GM03348 (cell line): ENCODE results near the gene CACNA2D3.
"Not testable (repeated sequence)": the region's sequence is repeated elsewhere in the genome, so short reads cannot be mapped to it uniquely, and the experiment has no call there.

ENCODE experiments used
- DNase-seq: peaks from one replicate; pipeline ENCODE4 v3.0.0; 2012; ENCODE audit warnings: low spot score

Gene CACNA2D3

DNA sequence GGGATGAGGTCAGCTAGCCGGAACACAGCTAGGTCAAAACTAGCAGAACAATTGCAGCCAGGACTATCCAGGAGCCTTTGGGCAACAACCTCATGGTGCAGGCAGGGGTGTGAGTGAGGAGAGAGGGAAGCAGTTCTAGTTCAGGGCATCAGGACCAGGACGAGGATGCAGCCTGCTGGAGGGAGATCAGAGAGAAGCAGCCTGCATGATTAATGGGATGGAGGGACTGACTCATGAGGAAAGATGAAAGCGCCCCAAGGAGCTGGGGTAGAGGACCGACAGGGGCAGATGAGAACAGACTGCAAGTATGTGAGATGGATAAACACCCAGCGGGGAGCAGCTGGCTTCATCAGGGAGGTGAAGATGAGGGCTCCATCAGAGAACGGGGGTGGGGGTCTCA, 843.4 kb downstream of the CACNA2D3 start:
- DNase-seq = peak; percentile 57

GRCh38 chr3:54966979-54967378, 844.6 kb downstream of the CACNA2D3 start:
- DNase-seq = no peak

- DNase-seq = peak; percentile 30
Observed at GRCh38 chr3:54967731-54968161, 845.4 kb downstream of the CACNA2D3 start.

DNA sequence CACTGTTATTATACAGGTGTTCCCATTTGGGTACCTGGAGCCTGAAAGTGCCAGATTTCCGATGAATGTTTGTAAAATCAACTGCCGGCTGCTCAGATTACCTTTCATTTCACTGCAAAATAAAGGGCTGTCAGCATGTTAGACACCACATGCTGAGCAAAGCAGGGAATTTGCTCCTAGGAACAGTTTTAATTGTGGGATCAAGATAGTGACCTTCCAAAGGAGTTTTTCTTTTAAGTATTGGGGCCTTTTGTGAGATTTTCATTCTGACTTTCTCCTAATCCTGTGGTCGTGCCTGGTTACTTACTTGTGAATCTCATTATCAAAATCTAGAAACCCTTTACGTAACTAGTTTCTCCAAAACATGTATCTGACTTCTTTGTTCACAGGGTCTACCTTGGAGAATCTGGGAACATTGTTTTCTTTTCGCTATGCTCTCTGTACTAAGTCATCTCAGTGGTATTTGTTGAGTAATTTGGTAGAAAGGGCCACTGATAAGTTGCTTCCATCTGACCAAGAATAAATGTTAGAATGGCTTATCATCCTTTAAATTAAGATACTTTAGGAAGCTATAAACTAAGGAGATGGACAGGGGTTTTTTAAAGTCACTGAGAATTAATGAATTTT, 846.3 kb downstream of the CACNA2D3 start:
- DNase-seq = peak; percentile 34

DNA sequence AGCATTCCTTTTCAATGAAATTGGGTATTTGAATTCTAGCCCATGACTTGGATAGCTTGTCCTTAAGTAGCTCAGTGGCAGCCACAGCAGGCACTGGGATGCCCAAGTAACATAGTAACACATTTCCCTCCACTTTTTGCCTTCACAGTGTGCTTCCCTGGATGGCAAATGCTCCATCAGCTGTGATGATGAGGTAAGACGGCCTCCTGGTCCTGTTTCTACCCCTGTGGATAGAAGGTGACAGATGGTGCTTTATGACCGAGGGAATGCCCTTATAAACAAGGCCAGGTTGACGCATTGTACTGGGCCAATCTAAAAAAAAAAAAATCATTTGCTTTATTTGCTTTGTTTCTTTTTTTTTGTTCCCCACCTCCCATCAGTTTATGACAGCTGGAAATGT, 847.3 kb downstream of the CACNA2D3 start:
- DNase-seq = no peak

- DNase-seq = peak; percentile 57
Observed at GRCh38 chr3:54970895-54971294, 848.5 kb downstream of the CACNA2D3 start.

- DNase-seq = no peak
Observed at GRCh38 chr3:54977439-54977838, 855.1 kb downstream of the CACNA2D3 start.

GRCh38 chr3:54977946-54978345, 855.6 kb downstream of the CACNA2D3 start:
- not testable (repeated sequence) for DNase-seq

DNA sequence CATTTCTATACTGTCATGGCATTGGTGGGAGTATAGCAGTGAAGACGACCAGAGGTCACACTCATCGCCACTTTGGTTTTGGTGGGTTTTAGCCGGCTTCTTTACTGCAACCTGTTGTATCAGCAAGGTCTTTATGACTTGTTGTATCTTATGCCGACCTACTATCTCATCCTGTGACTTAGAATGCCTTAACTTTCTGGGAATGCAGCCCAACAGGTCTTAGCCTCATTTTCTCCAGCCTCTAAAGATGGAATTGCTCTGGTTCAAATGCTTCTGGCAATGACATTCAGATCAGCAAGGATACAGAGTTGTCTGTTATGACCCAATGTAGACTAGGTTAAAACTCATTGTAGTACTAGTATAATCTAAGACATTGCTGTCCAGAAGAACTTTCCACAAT, 860.5 kb downstream of the CACNA2D3 start:
- no peak for DNase-seq

DNA sequence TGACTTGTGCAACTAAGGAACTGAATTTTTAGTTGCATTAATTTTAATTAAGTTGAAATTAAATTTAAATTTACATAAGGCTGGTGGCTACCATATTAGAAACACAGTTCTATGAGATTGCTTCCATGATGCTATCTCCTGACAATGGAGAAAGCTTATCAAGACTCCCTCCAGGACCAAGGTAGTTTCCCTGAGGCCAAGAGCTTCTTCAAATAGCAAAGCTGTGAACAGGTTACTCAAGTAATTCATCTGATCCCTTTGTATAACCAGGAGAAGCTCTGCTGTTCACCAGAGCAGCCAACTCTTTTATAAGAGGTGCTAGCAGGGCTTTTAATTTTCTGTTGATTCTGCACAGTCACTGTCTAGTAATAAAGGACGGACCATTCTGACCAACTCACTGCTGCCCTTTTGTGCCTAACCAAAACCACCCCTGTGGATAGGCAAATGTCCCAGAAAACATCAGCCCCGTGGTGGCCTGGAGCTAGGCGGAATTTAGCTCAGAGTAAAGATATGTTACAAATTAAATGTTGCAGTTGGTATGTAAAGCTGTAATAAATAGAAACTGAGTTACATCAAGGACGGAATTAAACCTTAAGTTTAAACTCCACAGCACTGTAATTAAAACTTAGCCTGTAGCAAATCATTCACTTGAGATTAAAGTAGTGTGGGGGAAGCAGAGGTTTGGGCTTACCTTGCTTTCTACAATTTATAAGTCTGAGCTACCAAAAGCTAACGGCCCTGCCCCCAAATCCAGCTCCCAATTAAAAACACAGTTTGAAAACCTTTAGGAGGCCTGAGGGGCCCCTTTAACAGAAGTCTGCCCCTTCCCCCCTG, 861.1 kb downstream of the CACNA2D3 start:
- DNase-seq = no peak

DNA sequence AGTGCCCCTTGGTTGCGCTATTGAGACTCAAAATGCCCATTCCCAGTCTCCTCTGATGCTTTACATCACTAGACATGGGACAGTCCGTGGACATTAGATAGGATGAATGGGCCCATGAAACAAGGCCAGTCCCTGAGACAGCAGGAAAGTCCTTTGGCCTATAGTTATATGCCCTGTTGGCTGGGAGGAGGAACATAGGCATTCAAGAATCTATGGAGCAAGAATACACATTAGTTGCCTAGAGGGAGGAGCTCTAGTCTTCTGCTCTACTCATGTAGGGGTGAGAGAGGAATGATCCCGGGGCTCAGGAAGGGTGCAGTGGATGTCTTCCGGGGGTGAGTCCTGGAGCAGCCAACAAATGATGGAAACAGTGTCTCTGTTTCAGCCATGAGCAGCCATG, 863.5 kb downstream of the CACNA2D3 start:
- DNase-seq = no peak

DNA sequence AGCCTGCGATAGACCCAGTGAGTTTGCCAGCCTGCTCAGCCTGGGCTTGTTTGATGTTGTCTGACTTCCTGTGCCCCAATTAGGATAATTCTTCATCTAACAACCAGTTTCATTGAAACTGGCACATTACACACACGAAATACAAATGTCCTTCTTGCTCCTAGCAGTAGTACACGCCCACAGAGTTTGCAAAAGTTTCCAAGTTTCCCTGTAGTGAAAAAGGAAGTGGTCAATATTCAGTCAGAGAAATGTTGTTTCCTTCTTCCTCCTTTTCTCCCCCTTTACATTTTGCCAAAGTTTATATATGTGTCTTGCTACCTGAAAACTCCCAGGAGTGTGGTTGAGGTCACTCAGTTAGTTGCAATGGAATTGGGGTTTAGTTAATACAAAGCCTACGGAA, 863.9 kb downstream of the CACNA2D3 start:
- DNase-seq = no peak

DNA sequence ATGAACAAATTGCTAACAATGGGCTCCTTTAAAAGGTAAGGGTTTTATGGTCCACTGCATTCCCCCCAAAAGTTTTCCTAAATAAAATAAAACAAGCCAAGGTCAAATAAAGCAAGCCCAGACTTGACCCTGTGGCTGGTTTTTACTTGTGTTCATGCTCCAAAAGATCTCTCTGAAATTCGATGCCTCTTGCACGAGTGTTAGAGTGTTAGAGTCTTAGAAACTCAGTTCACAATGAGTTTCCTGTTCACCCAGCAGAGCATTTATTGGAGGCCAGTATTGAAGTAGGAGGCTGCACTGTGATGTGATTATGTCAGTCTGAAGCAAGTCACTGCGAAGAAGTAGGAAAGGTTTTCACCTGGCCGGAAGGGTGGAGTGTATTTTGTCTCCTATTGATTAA, 865.4 kb downstream of the CACNA2D3 start:
- DNase-seq = no peak

- DNase-seq = peak; percentile 67
Observed at GRCh38 chr3:54988302-54988837, 866.0 kb downstream of the CACNA2D3 start.

GRCh38 chr3:54988838-54989630, 866.7 kb downstream of the CACNA2D3 start:
- peak; percentile 31 for DNase-seq

- no peak for DNase-seq
Observed at GRCh38 chr3:54994111-54994513, 871.8 kb downstream of the CACNA2D3 start.

- peak; percentile 63 for DNase-seq
Observed at GRCh38 chr3:54999159-54999558, 876.8 kb downstream of the CACNA2D3 start.

GRCh38 chr3:54999811-55000210, 877.5 kb downstream of the CACNA2D3 start:
- no peak for DNase-seq

- peak; percentile 87 for DNase-seq
Observed at GRCh38 chr3:55000546-55000945, 878.2 kb downstream of the CACNA2D3 start.

DNA sequence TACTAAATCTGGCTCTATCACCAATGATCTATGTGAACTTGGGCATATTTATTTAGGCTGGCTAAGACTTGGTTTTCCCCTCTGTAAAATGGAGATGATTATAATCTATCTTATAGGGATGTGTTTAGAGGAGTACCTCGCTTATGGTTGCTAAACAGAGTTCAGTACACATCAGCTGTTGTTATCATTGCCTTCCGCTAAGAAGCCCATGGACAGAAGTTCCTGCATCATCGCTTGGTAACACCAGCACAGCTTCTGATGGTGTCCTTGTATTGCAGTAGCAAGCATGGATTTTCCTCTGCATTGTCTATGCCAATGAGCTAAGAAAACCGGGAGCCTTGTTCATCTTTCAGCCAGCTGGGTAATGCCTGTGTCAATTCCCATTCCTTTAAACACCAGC, 878.6 kb downstream of the CACNA2D3 start:
- DNase-seq = no peak

GRCh38 chr3:55002416-55002930, 880.1 kb downstream of the CACNA2D3 start:
- no peak for DNase-seq

DNA sequence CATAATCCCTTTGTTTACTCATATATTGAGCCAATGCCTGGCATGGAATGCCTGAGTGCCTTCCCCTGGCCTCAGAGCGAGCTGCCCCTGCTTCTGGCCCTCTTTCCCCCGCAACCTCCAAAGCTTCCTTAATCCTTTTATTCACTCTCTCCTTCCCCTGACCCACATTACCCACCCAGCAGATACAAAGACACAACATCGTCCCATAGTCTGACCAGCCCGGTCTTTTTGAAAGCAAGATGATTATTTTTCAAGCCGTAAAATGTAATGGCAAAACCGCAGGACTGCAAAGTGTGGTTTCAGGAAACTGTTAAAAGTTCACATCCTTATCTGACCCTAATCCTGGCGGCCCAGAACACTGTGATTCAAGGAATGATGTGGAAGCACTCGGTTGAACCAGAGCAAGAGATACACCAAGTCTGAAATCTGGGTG, 883.9 kb downstream of the CACNA2D3 start:
- no peak for DNase-seq
